AG04449 (cell line): Measurements from ENCODE around the gene GNG14.
"Not testable (repeated sequence)": the region's sequence is repeated elsewhere in the genome, so short reads cannot be mapped to it uniquely, and the experiment has no call there.

Experiments
- CTCF ChIA-PET: fragments of 350-600 bp; formaldehyde crosslinking; extraction: SDS; loops from one replicate; lab custom pipeline; 2021; ENCODE audit warnings: antibody characterized with exemption; lab: Yijun Ruan, JAX
- POLR2A ChIA-PET: fragments of 400-600, 350-600 bp; formaldehyde crosslinking; extraction: SDS; loops from one replicate; lab custom pipeline; 2020; ENCODE audit warnings: antibody characterized with exemption, inconsistent platforms; lab: Yijun Ruan, JAX
- DNase-seq: peaks from one replicate; pipeline ENCODE4 v3.0.0-alpha.2; 2010; ENCODE audit warnings: low read depth, low spot score
- H3K4me3 ChIP-seq: 2 replicates; pipeline ENCODE4 v1.5.1; 2011; ENCODE audit warnings: low read depth, mild to moderate bottlenecking, control low read depth, low read length
- CTCF ChIP-seq: IDR thresholded peaks from one replicate; pipeline ENCODE4 v1.5.1; 2011; ENCODE audit warnings: mild to moderate bottlenecking, moderate library complexity, low read length, control low read depth, inconsistent platforms; ENCODE audit not compliant: insufficient read depth; ENCODE audit errors: missing control alignments

GNG14 gene

GRCh38 chr19:12705169-12705568 lies 17.4 kb downstream of the GNG14 start:
- no peak for DNase-seq
- ChIA-PET CTCF (interaction anchor here (1.2 to 1.4 kb wide), 2 partner anchors 9 to 10 kb away, joined by 3 to 4 read pairs; no protein-coding TSS in a partner anchor), POLR2A (no interaction called here)
- TF ChIP-seq CTCF: no peak
- no peak overlapping the region for H3K4me3 ChIP-seq

- H3K4me3 ChIP-seq: no peak overlapping the region
- CTCF ChIA-PET: interaction anchor here (1.1 to 1.2 kb wide), 2 partner anchors 8 to 10 kb away, joined by 3 read pairs; no protein-coding TSS in a partner anchor
- POLR2A ChIA-PET: no interaction called here
- no peak for TF ChIP-seq CTCF
- DNase-seq: no peak
Observed at GRCh38 chr19:12705654-12706331, 18.0 kb downstream of the GNG14 start.

GRCh38 chr19:12706332-12706718 lies 18.5 kb downstream of the GNG14 start:
- H3K4me3 ChIP-seq: no peak overlapping the region
- DNase-seq: no peak
- no peak for TF ChIP-seq CTCF
- CTCF ChIA-PET: interaction anchor here (1.1 to 1.2 kb wide), 2 partner anchors 8 to 9 kb away, joined by 3 read pairs; no protein-coding TSS in a partner anchor
- POLR2A ChIA-PET: no interaction called here

- H3K4me3 ChIP-seq: no peak overlapping the region
- no peak for TF ChIP-seq CTCF
- DNase-seq: no peak
- POLR2A ChIA-PET: interaction anchor here (0.9 kb wide), 1 partner anchor 12 kb away, joined by 5 read pairs; the partner anchor contains the start of gene FBXW9
- CTCF ChIA-PET: interaction anchor here (0.9 to 1.9 kb wide), 8 partner anchors 9 to 139 kb away, joined by 3 to 8 read pairs (median 4); no protein-coding TSS in a partner anchor
Observed at GRCh38 chr19:12708641-12709040, 20.8 kb downstream of the GNG14 start.

- ChIA-PET POLR2A (no interaction called here), CTCF (interaction anchor here (1.1 to 7.2 kb wide), 5 partner anchors 11 to 135 kb away, joined by 3 to 46 read pairs (median 11); partner anchors contain the start of gene FBXW9)
- no peak overlapping the region for H3K4me3 ChIP-seq
- TF ChIP-seq CTCF: no peak
- no peak for DNase-seq
Observed at GRCh38 chr19:12711187-12711586, 23.4 kb downstream of the GNG14 start.

DNA sequence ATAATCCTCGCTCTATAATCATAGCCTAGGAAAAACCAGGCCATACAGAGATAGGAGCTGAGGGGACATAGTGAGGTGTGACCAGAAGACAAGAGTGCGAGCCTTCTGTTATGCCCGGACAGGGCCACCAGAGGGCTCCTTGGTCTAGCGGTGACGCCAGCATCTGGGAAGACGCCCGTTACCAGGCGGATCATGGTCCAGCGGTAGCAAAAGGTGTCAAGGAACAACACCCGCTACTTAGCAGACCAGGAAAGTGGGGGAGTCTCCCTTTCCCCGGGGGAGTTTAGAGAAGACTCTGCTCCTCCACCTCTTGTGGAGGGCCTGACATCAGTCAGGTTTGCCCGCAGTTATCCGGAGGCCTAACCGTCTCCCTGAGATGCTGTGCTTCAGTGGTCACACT lies 24.3 kb downstream of the GNG14 start:
- H3K4me3 ChIP-seq, DNase-seq: not testable (repeated sequence)
- ChIA-PET CTCF (interaction anchor here (0.6 to 7.2 kb wide), 5 partner anchors 10 to 135 kb away, joined by 3 to 46 read pairs (median 11); partner anchors contain the start of genes FBXW9 and TNPO2), POLR2A (interaction anchor here (1.1 kb wide), 1 partner anchor 25 kb away, joined by 3 read pairs; the partner anchor contains the start of gene GET3)

GRCh38 chr19:12713304-12713703 lies 25.5 kb downstream of the GNG14 start:
- CTCF ChIA-PET: interaction anchor here (0.7 to 7.2 kb wide), 10 partner anchors 8 to 133 kb away, joined by 3 to 46 read pairs (median 8); partner anchors contain the start of genes FBXW9 and TNPO2
- POLR2A ChIA-PET: interaction anchor here (1.1 kb wide), 1 partner anchor 24 kb away, joined by 3 read pairs; the partner anchor contains the start of gene GET3
- H3K4me3 ChIP-seq, DNase-seq: not testable (repeated sequence)
